ENCODE measurements around the gene RAPGEF6. TPM values are rescaled to one million over a fixed set of nuclear protein-coding genes. Genes with fewer than 3 reads are reported as not detected.
A peak's percentile ranks its signal among the peaks of the same experiment; 100 is the strongest.
"Not testable (repeated sequence)": the region's sequence is repeated elsewhere in the genome, so short reads cannot be mapped to it uniquely, and the experiment has no call there.

RAPGEF6 gene
- polyA plus RNA-seq, 4 donors, result 12.4 to 17.8 (median 16.2) TPM

GRCh38 chr5:131441184-131441583 lies 193.8 kb downstream of the RAPGEF6 start:
- no peak for DNase-seq (ENCODE audit: low read depth in 4 of 4, low spot score in 3 of 4)

GRCh38 chr5:131436081-131436480 lies 198.9 kb downstream of the RAPGEF6 start:
- DNase-seq (ENCODE audit: low read depth in 4 of 4, low spot score in 3 of 4), result no peak

DNA sequence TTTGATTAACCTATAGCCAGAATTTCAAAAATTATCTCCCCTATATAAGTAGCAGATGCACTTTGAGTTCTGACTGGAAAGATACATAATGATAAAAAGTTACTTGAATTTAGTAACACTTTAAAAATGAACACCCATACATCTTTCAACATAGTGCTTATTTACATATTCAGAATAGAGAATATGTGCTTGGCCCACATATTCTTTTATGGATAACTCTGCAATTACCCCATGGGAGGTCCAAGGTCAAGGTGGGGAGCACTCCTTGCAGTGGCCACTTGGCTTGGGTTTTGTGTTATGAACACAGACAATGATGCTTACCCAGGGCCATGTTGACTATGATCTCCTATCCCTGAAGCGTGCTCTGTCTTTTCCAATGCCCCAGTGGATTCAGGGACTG lies 201.9 kb downstream of the RAPGEF6 start:
- DNase-seq (ENCODE audit: low read depth in 4 of 4, low spot score in 3 of 4), result no peak

GRCh38 chr5:131431794-131432193 lies 203.2 kb downstream of the RAPGEF6 start:
- no peak for DNase-seq (ENCODE audit: low read depth in 4 of 4, low spot score in 3 of 4)

DNA sequence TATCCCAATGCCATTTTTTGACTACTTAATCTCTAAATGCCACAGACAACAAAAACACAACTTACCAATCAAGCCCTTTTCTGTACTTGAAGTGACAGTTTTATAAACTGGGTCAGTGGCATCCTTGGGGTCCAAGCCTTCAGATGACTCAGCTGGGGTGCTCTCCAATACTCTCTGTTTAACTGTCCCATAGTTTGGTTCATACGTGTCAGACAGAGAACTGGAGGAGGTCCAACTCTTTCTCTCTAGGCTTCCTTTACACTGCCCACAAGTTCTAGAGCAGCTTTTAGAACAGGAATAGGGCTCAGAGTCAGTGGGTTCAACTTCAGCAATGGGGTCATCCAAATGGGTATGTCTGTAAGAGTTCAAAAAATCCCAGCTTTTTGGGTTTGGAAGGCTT lies 204.2 kb downstream of the RAPGEF6 start:
- DNase-seq (ENCODE audit: low read depth in 4 of 4, low spot score in 3 of 4), result no peak

DNA sequence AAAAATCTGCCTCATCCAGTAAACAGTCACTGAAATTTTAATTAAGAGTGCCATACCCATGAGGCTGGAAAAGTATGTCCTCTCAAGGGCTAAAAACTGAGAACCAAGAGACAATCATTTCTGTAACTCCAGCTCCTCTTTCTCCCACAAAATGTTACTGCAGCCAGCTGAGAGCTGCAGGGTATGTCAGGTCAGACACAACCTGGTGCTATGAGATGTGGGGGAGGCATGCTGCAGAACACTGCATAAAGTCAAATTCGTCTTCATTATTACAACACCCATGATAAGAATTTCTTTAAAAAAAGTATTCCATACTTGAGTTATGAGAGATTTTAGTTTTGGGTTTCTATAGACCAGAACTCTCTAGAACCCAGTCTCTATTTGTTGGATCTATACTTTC lies 209.0 kb downstream of the RAPGEF6 start:
- DNase-seq (ENCODE audit: low read depth in 4 of 4, low spot score in 3 of 4), result no peak

DNA sequence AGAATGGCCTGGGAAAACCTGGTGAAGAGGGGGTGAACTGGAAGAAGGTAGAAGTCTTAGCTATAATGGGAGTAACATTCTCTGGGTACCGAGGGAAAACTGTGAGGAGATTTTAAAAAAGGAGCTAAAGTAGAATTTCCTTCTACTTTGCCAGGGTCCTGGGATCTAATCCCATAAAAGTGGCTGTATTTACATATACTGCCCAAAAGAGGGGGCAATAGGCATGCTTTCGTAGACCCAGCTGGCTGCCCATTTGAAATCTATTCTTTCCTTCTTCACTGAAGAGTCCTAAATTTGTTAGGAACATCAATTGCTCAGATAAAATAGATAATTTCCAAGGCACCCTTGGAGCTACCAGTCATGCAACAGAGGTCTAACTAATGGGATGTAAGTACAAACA lies 212.0 kb downstream of the RAPGEF6 start:
- no peak for DNase-seq (ENCODE audit: low read depth in 4 of 4, low spot score in 3 of 4)

GRCh38 chr5:131419877-131420276 lies 215.2 kb downstream of the RAPGEF6 start:
- no peak for DNase-seq (ENCODE audit: low read depth in 4 of 4, low spot score in 3 of 4)

DNA sequence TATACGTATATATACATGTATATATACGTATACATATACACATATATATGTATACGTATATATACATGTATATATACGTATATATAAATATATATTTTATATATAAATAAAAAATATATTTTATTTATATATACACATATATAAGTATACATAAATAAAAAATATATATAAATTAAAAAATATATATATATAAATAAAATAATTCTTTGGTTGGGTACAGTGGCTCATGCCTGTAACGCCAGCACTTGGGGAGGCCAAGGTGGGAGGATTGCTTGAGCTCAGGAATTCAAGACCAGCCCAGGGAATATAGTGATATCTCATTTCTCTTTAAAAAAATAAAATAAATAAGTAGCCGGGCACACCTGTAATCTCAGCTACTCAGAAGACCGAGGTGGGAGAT lies 216.2 kb downstream of the RAPGEF6 start:
- DNase-seq (ENCODE audit: low read depth in 4 of 4, low spot score in 3 of 4), result no peak

DNA sequence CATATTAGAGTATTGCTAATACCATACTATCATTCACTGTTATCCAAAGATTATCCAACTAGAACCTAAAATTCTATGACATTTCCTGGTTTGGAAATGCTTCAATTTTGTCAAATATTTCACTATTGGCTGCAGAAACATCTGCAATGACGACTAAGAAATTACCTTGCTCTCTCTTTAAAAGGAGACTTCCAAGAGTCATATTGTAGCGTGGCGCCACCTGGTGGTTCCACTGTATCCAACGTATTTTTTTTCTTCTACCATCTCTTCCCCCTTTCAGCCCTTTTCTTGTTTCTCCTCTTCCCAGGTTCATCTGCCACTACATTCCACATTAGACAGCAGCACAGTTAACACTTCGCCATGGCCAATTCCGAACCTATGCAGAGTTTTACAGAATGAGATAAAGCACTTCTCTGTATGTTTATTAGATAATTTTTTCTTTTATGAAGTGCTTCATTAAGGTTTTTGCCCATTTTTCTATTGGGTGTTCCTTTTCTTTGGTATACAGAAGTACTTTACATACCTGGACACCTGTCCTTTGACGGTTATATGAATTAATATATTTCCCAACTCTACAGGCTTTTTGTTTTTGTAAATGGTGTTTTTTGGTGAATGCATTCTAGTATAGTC lies 217.7 kb downstream of the RAPGEF6 start:
- peak in 3 of 4 donors; percentile 35 to 42 (median 42) for DNase-seq (ENCODE audit: low read depth in 4 of 4, low spot score in 3 of 4)

- no peak for DNase-seq (ENCODE audit: low read depth in 4 of 4, low spot score in 3 of 4)
These were observed 218.3 kb downstream of the RAPGEF6 start for GRCh38 chr5:131416729-131417128.

GRCh38 chr5:131413605-131414559 lies 221.1 kb downstream of the RAPGEF6 start:
- no peak for DNase-seq (ENCODE audit: low read depth in 4 of 4, low spot score in 3 of 4)

- no peak for DNase-seq (ENCODE audit: low read depth in 4 of 4, low spot score in 3 of 4)
These were observed 227.9 kb downstream of the RAPGEF6 start for GRCh38 chr5:131406975-131407638.

DNA sequence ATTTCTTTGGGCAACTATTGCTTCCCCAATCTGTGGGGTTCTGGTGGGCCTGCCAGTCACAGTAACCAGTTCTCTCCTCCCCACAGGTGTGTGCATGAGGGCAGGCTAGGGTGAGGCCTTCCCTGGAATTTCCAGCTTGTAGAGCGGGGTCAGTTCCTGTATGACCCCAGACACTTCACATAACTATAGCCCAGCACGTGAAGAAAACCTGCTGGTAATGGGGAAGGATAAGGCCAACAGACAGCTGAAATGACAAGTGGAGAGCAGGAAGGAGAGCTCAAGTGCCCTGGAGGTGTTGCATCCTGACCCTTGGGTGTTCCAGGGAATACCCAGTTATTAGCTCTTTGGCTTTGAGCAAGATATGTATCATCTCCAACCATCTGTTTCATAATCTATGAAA lies 229.0 kb downstream of the RAPGEF6 start:
- DNase-seq (ENCODE audit: low read depth in 4 of 4, low spot score in 3 of 4), result no peak

DNA sequence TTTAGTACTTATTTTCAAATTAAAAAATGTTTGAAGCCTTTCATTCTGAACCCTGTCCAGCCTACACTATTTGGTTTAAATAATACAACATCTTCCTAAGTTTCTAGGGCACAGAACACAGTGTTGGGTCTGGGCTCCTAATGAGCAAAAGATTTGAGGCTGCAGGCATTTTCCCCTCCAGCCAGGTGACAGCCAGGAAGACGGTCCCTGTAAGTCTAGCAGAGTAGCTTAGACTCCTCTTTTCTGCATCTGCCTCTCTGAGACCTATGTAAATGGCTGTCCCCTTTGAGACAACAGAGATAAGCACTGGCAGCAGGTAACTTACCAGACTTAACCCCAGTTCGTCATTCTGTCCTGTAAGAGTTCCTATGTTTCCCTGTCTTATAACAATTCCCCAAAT lies 229.4 kb downstream of the RAPGEF6 start:
- DNase-seq (ENCODE audit: low read depth in 4 of 4, low spot score in 3 of 4), result no peak

DNA sequence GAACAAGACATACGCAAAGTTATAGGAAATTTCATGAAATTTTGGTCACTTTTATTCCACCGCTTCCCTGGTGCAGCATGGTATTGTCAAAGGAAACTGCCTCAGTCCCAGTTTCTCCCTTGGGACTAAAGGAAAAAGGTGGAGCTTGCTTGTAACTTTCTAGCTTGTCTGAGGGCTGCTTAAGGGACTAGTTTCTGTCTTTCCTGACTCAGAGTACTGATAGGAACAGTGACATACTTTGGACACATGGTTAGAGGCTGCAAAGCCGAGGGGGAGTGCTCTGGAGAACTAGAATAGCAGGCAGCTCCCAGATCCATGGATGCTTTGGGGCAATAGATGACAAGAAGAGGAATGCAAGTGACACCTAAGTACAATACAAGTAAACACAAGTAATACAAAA lies 234.4 kb downstream of the RAPGEF6 start:
- DNase-seq (ENCODE audit: low read depth in 4 of 4, low spot score in 3 of 4), result no peak

DNA sequence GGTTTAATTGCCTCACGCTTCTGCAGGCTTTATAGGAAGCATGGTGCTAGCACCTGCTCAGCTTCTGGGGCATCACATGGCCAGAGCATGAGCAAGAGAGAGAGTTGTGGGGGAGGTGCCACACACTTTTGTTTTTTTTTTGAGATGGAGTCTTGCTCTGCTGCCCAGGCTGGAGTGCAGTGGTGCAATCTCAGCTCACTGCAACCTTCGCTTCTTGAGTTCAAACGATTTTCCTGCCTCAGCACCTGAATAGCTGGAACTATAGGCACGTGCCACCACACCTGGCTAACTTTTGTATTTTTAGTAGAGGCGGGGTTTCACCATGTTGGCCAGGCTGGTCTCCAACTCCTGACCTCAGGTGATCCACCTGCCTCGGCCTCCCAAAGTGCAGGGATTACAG lies 236.0 kb downstream of the RAPGEF6 start:
- not testable (repeated sequence) for DNase-seq (ENCODE audit: low read depth in 4 of 4, low spot score in 3 of 4)

DNA sequence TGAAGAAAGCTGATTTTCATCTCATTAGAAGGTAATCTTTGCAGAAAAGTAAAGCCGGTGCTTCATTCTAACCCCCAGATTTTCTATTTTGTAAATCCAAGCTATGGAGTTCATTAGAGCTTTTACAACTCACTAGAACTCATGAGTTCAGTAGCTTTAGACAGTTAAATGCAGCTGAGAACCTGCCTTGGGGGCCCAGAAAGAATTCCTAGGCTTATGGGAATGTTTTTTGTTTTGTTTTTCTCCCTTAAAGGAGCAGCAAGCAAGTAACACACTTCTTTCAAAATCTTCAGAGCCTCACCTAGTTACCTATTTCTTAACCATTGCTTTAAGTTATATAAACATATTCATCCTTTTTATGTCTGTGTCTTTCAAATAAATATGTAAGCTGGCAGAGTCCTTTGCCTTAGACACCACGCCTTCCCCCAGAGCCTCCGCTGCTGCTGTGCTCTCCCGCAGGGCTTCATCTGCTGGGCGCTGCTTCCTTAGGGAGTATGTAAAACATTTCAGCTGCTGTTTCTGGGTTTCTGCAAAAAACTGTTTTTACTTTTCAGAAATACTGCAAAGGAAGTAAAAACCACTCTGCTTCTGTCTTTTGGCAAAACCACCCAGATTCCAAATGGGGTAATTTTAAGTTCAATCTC lies 238.3 kb downstream of the RAPGEF6 start:
- no peak for DNase-seq (ENCODE audit: low read depth in 4 of 4, low spot score in 3 of 4)

DNA sequence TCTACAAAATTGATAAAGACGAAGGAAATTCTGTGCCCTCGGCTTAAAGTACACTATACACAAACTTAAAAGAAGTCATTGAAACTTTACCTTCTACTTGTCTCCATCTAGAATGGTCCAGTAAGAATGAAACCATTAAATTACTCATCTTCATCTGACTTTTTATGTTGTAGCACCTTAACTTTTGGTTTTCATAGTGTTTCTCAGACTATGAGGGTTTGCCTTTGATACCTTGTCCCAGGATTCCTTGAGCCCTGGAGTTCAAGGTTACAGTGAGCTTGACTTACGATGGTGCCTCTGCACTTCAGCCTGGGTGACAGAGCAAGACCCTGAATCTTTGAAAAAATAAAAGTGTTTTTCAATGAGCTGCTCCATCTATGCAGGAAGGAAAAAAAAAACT lies 239.0 kb downstream of the RAPGEF6 start:
- DNase-seq (ENCODE audit: low read depth in 4 of 4, low spot score in 3 of 4), result no peak

DNA sequence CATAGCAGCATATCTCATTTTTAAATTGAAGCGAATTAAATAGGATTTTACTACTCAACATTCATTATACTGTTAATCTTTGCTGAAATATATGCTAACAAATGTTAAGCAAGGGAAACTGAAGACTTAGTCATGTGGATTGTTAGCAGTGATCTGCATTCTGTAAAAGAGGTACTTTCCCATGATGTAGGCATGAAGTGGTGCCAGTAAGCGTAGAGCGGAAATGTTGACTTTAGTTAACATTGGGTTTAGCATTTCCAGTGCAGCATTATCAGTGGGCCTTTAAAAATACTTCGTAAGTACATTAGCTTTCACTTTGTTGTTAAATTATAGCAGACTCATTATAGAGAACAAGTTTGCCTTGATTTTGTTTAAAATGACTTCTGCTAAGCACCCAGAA lies 240.9 kb downstream of the RAPGEF6 start:
- DNase-seq (ENCODE audit: low read depth in 4 of 4, low spot score in 3 of 4), result no peak

DNA sequence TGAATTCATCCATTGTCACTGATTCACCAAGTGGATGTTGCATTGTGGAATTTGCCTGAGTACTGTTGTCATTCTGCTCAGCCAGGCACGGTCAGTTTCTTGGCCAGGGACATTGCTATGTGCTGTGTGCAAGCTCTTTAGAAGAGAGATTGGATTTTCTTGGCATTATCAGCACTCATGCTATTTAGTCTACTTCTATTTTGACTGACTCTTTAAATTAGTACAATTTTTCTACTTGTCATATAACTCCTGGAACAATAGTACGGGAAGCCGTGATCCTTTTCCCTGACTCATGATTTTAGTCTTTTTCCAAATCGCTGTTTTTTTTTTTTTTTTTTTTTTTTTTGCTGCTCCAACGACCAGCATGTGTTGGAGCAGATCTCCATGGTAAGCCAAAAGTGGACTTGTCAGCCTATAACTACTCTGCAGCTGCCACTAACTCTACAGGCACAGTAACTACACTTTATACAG lies 241.5 kb downstream of the RAPGEF6 start:
- DNase-seq (ENCODE audit: low read depth in 4 of 4, low spot score in 3 of 4), result no peak
